GM18498 (cell line): ENCODE measurements around the gene PSMF1.
"Not testable (repeated sequence)": the region's sequence is repeated elsewhere in the genome, so short reads cannot be mapped to it uniquely, and the experiment has no call there.

ENCODE experiments used
- ATAC-seq: cut with Tn5 transposase; IDR thresholded peaks from one replicate; pipeline ENCODE4 v1.9.1; 2021; ENCODE audit warnings: mild to moderate bottlenecking, moderate library complexity; ENCODE audit not compliant: unreplicated experiment

The PSMF1 gene

DNA sequence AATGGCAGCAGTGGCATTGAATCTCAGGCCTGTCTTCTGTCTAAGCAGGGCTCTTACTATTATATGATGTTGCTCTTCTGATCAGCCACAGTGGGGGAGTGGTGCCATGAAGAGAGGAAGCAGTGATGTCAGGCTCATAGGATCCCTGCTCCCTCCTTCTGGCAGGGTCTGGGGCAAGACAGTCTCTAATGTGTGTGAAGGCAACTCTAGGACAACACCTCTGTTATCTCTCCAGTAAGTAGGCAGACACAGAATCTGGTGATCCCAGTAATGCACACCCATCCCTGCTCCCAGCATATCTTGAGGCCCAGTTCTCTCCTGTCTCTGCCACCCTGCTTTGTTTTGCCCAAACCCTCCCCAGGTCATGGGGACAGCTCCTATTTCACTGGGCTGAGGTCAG, 93.6 kb downstream of the PSMF1 start:
- ATAC-seq, result no peak

DNA sequence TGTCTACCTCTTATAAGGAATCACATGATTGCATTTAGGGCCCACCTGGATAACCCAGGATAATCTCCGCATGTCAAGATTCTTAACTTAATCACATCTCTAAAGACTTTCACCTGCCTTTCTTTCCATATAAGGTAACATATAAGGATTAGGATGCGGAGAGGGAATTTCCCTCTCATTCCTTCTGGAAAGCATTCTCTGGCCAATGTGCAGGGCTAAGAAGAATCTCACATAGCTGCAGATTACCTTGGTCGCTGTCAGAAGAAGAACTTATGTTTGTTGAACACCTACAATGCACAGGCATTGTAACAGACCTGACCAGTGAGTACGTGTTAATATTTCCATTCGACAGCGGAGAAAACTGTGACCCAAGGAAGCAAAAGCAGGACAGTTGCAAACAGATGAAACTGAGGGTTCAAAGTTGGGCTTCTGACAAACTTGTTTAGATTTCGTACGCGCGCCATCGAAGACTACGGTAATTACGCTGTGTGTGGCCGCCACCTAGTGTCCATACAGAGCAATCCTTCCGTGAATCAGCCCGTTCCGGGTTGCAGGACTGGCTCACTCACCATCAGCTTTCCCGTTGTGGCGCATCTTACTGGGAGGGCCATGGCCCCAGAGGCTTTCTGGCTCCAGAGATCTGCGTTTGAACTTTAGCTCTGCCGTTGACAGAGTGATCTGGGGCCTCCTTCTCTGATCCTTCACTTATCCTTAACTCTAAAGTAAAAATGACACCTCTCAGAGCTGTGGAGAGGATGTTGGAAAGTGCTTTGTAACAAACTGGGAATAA, 94.4 kb downstream of the PSMF1 start:
- ATAC-seq, result peak; percentile 58

DNA sequence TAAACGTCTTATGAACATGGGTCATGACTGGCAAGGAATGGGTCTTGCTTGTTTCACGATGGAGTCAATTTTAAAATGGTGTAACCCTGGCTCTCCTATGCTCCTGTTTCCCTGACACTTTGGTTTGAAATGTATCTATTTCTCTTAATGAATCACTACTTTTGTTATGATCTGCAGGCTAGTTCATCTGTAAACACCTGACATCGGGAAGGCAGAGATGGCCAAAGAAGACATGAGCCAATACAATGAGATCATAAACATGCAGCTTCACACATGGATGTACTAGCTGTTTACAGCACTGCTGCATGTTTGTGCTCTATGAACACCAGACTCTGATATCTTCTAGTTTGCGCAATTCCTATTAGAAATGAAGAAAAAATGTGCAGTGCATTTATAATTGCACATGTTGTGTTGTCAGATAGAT, 96.4 kb downstream of the PSMF1 start:
- ATAC-seq, result no peak

DNA sequence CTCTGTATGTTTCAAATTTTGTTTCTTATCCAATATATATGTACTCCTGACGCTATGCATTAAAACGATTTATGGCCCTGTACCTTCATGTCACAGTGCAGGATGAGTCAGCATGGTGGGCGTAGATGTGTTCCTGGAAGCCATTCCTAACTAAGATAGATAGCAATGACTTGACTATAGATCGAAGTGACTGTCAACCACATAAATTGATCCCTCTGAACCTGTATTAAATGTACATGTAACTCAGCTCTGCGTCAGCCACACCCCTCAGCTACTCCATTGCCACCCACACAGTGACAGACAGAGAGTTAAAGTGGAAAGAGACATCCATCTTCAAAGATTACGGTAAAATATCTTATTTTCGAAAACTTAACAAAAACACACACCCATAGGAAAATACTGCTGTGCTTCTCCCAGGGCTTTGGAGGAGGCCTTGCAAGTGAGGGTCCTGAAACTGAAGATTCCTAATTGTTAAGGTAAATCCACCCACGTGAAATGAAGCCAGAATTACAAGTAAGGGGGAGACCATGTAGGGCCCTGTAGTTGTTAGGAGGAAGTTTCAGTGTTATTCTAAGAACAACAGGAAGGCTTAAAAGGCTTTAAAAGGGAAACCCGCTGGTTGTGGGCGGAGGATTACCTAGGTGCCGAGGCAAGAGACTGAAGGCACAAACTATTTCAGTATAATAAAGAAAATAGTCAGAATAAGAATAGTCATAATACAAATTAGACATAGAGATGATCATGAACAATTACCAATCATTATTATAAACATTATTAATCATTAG, 97.2 kb downstream of the PSMF1 start:
- no peak for ATAC-seq

DNA sequence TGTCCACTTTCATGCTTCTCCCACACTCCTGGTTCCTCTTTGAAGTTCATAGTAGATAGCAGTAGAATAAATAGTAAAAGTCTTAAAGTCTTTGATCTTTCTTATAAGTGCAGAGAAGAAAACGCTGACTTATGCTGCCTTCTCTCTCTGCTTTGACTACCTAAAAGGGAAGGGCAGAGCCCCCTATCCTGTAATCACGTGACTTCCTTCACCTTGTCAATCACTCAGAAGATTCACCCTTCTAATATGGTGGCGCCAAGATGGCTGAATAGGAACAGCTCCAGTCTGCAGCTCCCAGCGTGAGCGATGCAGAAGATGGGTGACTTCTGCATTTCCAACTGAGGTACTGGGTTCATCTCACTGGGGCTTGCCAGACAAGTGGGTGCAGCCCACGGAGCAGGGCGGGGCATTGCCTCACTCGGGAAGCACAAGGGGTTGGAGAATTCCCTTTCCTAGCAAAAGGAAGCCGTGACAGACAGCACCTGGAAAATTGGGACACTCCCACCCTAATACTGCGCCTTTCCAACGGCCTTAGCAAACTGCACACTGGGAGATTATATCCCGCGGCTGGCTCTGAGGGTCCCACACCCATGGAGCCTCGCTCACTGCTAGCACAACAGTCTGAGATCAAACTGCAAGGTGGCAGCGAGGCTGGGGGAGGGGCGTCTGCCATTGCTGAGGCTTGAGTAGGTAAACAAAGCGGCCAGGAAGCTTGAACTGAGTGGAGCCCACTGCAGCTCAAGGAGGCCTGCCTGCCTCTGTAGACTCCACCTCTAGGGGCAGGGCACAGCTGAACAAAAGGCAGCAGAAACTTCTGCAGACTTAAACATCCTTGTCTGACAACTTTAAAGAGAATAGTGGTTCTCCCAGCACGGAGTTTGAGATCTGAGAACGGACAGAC, 98.4 kb downstream of the PSMF1 start:
- not testable (repeated sequence) for ATAC-seq
